NCI-H128 (cell line): Measurements from ENCODE around the gene SHISA5.
"Not testable (repeated sequence)": the region's sequence is repeated elsewhere in the genome, so short reads cannot be mapped to it uniquely, and the experiment has no call there.

Experiments
- DNase-seq: peaks from one replicate; lab custom pipeline; 2025; ENCODE audit not compliant: unreplicated experiment; lab: John Stamatoyannopoulos, UW

Gene SHISA5

DNA sequence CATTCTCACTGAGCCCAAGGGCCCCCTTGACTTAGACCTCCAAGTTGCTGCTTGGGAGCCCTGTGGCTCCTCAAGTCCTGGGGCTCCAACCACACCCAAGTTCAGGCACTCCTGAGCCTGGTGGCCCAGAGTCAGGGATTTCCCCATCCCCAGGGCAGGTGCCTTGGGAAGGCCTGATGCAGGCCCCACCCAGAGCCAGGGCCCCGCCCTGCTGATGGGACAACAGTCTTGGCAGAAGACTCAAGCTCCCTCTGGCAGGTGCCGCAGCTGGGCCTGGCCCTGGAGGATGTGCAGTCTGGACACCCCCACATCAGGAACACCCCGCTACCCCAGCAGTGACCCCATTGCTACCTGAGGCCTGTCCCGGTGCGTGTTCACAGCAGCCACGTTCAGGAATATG lies 17.7 kb upstream of the SHISA5 start:
- DNase-seq, result no peak

DNA sequence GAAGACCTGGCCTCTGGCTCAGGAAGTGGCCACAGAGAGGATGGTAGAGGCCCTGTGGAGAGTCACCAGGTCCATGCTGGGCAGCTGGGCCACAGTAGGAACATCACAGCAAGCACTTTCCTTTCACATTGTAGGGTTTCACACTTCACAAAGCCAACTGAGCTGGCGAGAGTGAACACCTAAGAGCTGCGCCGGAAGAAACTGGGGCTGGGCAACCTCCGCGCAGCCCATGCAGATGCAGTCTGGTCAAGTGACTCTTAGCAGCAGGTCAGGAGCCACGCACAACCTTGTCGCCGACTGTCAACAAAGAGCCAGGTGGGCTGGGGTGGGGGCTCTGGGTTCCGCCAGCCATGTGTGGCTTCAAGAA lies 15.3 kb upstream of the SHISA5 start:
- no peak for DNase-seq

DNA sequence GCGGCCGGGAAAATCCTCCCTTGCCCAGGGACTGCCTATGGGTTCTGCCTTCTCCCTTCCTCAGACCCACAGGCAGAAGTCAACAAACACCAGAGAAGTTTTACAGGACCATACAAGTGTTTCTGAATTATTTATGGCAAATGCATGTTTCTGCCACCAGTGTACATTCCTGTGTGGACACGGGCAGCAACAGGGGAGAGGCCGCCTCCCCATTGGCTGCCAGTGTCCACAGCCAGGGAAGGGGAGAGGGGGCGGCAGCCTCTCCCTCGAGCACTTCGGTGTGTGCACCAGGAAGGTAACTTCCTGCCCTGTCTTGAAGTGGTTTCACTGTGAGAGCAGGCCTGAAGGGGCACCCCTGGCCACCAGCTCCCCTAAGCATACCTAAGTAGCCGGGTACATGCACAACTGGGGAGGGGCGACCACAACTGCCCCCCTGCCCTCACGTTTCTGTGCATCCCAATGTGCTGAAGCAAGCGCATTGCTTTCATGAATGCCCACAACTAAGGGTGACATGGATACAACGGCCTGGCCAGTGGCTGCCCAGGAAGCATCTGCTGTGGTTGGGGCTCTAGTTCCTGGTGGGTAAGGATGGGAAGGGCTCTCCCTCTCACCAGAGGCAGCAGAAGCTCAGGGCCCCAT lies 14.8 kb upstream of the SHISA5 start:
- no peak for DNase-seq

DNA sequence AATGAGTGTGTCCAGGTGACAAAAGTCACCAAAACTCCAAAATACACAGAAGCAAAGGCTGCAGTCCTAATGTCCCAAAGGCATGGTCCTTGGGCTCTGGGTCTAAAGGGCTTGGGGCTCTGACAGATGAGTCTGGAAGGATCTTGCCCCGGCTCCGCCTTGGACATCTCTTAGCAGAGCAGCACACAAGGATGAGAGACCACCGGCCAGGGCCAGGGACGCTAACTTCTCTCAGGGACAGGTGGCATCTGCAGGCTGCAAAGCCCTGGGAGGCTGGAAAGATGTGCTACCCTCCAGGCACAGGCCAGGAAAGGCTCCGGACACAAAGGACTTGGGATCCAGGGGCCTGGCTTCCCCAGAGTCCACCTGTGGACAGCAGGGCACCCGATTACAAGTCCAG lies 14.1 kb upstream of the SHISA5 start:
- DNase-seq, result no peak

DNA sequence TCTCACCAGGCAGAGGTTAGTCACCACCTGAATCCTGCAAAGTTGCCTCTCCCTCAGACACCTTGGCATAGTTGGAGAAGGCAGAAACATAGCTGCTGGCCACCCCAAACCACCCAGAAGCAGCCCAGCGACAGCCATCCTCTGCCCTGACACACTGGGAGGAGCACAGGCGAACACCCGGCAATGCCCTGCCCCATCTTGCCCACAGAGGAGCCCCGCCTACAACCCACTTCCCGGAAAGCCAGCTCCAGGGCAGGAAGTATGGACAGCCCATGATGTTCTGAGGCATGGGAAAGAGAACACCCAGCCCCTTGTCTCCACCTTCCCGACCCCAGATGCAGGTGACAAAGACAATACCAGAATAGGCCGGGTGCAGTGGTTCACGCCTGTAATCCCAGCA lies 12.6 kb upstream of the SHISA5 start:
- no peak for DNase-seq

DNA sequence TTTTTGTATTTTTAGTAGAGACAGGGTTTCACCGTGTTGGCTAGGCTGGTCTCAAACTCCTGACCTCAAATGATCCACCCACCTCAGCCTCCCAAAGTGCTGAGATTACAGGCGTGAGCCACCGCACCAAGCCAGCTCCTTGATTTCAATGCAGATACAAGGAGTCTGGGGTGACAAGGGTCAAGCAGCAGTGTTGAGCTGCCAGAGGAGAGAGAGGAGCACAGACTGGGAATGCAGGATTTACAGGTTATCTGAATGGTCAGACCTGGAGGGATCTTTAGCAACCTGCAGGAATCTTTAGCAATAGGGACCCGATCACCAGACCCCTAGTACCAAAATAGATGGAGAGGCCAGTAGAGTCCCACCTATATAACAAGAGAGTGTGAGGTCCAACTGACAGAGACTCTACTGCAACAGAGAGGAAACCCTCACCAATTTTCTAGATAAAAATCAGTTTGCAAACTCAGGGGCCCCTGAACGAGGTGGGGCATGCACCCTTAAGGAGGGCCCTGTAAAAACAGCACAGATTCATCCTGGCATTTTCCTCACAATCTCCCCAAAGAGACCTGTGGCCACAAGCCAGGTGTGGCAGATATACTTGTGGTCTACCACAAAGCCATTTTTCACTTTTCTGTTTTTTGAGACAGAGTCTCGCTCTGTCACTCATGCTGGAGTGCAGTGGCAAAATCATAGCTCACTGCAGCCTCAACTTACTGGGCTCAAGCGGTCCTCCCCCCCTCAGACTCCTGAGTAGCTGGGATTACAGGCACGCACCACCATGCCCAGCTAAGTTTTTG lies 10.7 kb upstream of the SHISA5 start:
- no peak for DNase-seq

DNA sequence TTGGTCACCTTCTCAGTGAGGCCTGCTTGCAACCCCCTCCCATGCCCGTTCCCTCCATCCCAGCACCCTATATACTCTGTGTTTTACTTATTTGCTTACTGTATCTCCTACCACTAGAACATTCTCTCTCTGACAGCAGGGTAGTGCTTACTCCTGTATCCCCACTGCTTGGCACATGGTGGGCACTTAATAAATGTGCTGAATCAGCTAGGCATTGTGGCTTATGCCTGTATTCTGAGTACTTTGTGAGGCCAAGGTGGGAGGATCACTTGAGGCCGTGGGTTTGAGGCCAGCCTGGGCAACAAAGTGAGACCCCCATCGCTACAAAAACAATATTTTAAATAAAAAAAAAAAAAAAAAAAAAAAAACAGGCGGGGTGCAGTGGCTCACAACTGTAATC lies 7.6 kb upstream of the SHISA5 start:
- no peak for DNase-seq

DNA sequence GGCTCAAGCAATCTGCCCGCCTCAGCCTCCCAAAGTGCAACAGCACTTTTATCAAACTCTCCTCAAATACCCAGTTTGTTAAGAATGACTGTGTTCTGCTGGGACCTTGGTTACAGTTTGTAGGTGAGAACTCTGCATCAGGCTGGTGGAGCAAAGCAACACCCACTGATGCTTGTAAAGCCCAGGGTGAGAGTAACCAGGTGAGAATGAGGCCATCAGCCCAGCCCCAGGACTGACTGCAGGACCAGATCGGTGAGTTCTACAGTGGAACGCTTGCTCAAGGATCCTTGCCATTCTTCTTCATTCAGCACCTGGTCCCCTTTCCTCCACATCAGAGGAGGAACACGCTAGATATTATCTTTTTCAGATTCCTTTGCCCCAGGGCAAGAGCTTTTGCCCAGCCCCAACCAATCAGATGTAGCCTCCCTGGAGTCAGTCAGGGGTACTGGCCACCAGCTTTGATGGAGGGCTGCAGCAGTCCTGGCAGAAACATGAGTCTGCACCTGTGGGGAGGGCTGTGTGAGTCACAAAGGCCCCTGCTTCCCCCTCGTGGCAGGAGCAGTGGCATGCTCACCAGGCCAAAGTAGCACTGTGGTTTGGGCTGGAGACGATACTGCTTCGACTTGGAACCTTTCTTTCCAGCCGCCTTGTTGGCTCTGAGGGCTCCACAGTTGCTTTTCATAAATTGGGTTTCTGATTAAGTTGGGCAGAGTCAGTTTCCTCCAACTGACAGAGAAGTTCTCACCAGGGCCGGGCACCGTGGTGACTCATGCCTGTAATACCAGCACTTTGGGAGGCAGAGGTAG lies 3.5 kb upstream of the SHISA5 start:
- no peak for DNase-seq

DNA sequence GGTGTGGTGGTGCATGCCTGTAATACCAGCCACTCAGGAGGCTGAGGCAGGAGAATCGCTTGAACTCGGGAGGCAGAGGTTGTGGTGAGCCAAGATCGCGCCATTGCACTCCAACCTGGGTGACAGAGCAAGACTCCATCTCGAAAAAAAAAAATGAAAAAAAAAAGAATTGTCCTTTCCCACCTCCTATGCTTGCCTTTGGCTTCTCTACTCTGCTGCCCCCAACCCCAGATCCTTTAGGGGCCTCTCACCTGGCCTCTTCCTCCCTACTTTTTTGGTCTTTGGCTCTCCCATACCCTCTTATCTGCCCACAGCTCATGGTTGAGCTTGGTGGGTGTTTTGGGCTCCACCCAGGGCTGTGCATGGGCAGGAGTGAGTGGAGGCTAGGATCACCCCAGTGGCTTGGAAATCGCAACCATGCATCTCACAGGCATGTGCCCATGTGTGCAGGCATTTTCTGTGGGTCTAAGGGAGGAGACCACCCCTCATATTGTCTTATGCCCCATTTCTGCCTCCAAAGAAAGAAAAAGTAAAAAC lies 2.1 kb upstream of the SHISA5 start:
- no peak for DNase-seq

DNA sequence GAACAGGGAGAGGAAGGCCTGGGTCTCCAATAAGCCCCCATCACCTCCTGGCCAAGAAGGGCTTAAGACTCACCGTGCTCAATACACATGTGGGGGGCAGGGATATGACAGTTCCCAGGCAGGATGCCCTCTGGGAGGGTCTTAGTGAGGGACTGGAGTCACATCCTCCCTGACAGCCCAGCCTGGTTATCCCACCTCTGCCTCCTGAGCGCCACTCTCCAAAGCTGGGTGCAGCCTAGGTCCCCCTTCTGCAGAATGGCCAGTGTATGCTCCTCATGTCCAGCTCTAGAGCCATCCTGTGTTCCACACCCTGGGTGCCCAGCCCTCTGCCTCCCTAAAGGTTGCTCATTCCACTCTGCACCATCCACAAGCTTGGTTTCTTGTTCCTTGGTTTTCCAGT lies 1.2 kb upstream of the SHISA5 start:
- DNase-seq, result no peak

DNA sequence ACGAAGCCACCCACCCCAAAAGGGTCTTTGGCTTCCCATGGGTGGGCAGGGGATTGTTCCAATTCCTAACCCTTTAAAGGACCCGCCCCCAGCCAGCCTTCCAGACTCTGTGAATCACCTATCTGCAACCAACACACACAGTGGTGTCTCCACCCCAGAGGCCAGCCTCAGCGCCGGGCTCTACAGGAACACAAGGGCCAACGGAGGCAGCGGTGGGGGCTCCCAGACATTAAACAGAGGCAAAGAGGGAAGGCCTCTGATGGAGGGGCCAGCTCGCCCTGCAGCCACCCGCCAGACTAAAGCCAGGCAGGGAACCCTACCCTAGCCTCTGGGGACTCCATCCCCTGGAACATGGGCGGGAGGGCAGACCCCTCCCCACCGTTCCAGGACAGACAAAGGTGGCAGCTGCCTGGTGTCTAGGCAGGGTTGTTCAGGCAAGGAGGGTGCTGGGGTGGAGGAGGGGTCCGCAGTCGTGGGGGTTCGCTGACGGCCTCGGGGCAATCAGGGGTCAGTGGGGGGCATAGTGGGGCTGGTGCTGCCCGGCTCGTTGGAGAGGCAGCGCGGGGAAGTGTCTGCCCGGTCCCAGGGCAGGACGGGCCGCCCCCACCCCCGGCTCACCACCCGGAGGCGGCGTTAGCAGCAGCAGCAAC lies 448 bp downstream of the SHISA5 start:
- DNase-seq, result no peak

DNA sequence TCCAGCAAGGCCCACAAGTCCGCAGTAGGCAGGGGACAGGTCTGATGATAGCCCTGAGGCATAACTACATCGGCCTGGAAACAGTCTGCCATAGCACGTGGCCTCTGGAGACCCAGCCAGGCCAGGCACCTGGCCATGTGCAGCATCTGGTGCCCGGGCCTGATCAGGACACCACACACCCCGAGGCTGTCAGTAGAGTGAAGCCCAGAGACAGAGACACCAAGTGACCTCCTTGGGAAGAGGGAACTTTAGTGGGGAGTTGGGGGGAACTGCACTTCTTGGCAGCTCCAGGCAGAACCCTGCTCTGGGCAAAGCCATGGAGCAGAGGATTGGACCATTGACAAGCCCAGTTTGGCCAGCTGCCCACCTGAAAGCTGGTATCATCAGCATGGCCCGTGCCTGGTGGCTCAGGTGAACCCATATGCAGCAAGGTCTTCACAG lies 1.2 kb downstream of the SHISA5 start:
- DNase-seq, result no peak

DNA sequence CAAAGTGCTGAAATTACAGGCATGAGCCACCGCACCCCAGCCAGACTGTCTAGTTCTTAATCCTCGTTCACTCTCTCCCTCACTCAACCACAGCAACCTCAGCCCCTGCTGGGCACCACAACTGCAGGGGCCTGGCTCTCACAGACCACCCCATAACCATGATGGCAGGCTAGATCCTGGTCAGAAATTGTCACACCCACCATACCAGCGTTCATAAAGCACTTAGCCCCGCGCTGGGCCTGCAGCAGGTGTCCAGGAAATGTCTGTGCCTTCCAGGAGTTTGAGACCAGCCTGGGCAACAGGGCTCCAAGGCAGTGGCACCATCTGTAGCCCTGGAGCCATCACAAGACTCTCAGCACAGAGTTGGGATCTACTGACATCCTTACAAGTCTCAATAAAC lies 1.9 kb downstream of the SHISA5 start:
- no peak for DNase-seq

DNA sequence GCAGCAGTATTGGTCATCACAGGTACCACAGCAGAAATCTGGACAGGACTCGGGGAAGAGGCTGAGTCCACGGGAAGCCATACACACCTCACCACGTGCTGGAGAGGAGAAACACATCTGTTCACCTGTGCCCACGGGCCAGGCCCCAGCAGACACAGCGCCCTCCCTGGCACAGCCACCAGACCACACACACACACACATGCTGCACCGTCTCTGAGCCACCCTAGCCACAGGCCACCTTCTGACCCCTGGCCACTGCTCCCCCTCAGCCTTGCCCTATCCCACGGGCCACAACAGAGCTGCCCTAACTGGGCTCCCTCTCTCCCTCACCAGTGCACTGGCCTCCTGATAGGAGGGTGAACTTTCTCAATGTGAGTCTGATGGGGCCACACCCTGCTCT lies 2.8 kb downstream of the SHISA5 start:
- no peak for DNase-seq

DNA sequence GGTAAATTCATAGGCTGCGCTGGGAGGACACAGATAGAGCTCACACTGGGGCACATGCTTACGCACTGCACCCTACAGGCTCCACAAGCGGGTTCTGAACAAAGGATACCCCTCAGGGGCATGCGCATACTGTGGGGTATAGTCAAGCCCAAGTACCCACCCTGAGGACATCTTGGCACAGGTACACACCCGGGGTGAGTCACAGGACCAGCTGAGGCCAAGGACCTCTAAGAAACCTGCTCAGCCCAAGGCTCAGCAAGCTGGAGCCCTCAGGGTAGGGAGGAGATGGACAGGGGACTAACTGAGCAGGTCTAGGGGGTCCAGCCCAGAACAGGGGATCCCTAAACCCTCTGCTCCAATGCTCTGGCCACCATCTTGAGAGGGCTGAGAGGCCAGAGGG lies 3.3 kb downstream of the SHISA5 start:
- no peak for DNase-seq

DNA sequence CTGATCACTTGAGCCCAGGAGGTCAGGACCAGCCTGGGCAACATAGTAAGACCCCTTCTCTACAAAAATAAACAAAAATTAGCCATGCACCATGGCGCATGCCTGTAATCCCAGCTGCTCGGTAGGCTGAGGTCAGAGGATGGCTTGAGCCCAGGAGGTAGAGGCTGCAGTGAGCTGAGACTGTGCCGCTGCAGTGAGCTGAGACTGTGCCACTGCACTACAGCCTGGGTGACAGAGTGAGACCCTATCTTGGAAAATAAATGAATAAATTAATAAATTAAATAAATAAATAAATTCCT lies 10.8 kb downstream of the SHISA5 start:
- DNase-seq, result no peak

DNA sequence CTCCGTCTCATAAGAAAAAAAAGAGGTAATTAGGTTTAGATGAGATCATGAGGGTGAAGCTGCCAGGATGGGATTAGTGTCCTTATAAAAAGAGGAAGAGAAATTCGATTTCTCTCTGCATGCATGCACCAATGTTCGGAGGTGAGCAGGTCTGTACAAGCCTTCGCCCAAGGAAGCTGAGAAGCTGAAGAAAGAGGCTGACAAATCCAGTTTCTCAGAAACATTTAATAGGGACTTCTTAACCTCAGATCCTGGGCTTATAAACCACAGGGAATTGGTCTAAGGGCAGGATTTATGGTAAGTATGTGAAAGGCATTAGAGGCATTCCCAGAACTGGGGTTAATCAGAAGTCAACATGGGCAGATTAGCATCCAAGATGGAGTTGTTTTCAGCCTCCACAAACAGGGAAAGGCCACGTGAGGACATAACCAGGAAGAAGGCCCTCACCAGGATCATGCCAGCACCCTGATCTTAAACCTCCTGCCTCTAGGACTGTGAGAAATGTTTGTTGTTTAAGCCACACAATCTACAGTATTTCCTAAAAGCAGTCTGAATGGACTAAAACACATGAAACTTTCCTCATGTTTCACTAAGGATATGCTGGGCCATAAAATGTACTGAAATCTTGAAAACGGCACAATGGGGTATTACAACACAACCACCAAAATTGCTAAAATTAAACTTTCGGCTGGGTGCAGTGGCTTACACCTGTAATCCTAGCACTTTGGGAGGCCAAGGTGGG lies 11.3 kb downstream of the SHISA5 start:
- no peak for DNase-seq

DNA sequence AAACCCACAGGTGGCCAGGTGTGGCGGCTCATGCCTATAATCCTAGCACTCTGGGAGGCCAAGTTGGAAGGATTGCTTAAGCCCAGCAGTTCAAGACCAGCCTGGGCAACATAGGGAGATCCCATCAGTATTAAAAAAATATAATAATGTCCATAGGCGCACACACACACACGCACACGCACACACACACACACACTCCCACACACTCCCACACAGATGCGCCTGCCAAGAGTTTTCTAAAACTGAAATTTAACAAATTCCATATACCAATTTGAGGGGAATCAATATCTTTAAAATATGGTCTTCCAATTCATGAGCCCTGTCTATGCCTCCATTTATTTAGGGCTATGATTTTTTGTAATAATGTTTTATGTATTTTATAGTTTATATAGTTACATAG lies 17.0 kb downstream of the SHISA5 start:
- no peak for DNase-seq

DNA sequence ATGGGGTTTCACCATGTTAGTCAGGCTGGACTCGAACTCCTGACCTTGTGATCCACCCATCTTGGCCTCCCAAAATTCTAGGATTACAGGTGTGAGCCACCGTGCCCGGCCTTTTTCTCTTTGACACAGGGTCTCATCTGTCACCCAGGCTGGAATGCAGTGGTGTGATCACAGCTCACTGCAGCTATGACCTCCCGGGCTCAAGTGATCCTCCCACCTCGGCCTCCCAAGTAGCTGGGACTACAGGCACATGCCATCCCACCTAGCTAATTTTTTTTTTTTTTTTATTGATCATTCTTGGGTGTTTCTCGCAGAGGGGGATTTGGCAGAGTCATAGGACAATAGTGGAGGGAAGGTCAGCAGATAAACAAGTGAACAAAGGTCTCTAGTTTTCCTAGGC lies 21.2 kb downstream of the SHISA5 start:
- DNase-seq, result not testable (repeated sequence)

DNA sequence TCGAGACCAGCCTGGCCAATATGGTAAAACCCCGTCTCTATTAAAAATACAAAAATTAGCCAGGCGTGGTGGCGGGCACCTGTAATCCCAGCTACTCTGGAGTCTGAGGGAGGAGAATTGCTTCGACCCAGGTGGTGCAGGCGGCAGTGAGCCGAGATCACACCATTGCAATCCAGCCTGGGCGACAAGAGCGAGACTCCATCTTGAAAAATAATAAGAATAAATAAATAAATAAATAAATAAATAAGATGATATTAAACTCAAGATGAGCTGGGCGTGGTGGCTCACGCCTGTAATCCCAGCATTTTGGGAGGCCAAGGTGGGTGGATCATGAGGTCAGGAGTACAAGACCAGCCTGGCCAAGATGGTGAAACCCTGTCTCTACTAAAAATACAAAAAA lies 23.1 kb downstream of the SHISA5 start:
- not testable (repeated sequence) for DNase-seq
